ENCODE data around the gene OSTM1. TPM values are rescaled to one million over a fixed set of nuclear protein-coding genes. Genes with fewer than 3 reads are reported as not detected.

OSTM1 gene, protein sequence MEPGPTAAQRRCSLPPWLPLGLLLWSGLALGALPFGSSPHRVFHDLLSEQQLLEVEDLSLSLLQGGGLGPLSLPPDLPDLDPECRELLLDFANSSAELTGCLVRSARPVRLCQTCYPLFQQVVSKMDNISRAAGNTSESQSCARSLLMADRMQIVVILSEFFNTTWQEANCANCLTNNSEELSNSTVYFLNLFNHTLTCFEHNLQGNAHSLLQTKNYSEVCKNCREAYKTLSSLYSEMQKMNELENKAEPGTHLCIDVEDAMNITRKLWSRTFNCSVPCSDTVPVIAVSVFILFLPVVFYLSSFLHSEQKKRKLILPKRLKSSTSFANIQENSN
- total RNA-seq (2014; rRNA removed; shearing (Covaris generic)): 10.5 and 11.4 TPM in 2 replicates
- total RNA-seq (2022): 19.1 and 22.6 TPM in 2 replicates
- percentile 63 among the genes with signal in this experiment for Bru-seq, nascent RNA
- BruChase-seq, experiment 1, labeled RNA remaining after a 6-hour chase: percentile 65 among the genes with signal in this experiment
- BruChase-seq, experiment 2, labeled RNA remaining after a 2-hour chase: percentile 70 among the genes with signal in this experiment
- long read RNA-seq, full-length matches to known transcripts: 43 of 55 reads
- long read RNA-seq, partial matches to known transcripts: 5 of 55 reads
- long read RNA-seq, other reads (novel, unspliced or antisense): 7 of 55 reads

GRCh38 chr6:108074359-108075144, at the start of gene OSTM1:
OSTM1 (minus strand) TSS chr6:108074741; CDS start chr6:108074651, 90 bp downstream.
- Histone ChIP-seq H2AFZ (ENCODE audit: low read length) (peak within 1 kb of the TSS; percentile 98), H3K4me3 (ENCODE audit: low read depth, low read length, poor library complexity, severe bottlenecking) (peak within 1 kb of the TSS; percentile 100), H3K9me2 (ENCODE audit: insufficient read depth, low read length) (no peaks in the 10 kb centered on the region), H4K20me1 (ENCODE audit: insufficient read depth, low read length) (no peaks in the 10 kb centered on the region), H3K79me2 (ENCODE audit: insufficient read depth, low read depth, low read length) (peaks cover 13% of the 10 kb centered on the region; the same call in 1 of the 2 replicates), H3K4me1 (ENCODE audit: insufficient read depth, low read length, poor library complexity, severe bottlenecking) (peaks cover 14% of the 10 kb centered on the region), H3K27ac (ENCODE audit: low read depth, low read length, poor library complexity, severe bottlenecking) (no peak within 1 kb of the TSS), H3K4me2 (ENCODE audit: low read length) (peak within 1 kb of the TSS; percentile 99), H3K9me3 (ENCODE audit: low read length) (no peaks in the 10 kb centered on the region), H3K36me3 (ENCODE audit: insufficient read depth, low read length) (no peaks in the 10 kb centered on the region)
- DNase-seq (ENCODE audit: low spot score): peak; percentile 91
- no peak for TF ChIP-seq EZH2phosphoT487 (IDR thresholded peaks at IDR 0.05; ENCODE audit: borderline replicate concordance, low read depth, low read length)
- TF ChIP-seq, protein P1, sequence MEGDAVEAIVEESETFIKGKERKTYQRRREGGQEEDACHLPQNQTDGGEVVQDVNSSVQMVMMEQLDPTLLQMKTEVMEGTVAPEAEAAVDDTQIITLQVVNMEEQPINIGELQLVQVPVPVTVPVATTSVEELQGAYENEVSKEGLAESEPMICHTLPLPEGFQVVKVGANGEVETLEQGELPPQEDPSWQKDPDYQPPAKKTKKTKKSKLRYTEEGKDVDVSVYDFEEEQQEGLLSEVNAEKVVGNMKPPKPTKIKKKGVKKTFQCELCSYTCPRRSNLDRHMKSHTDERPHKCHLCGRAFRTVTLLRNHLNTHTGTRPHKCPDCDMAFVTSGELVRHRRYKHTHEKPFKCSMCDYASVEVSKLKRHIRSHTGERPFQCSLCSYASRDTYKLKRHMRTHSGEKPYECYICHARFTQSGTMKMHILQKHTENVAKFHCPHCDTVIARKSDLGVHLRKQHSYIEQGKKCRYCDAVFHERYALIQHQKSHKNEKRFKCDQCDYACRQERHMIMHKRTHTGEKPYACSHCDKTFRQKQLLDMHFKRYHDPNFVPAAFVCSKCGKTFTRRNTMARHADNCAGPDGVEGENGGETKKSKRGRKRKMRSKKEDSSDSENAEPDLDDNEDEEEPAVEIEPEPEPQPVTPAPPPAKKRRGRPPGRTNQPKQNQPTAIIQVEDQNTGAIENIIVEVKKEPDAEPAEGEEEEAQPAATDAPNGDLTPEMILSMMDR (conservative IDR thresholded peaks at IDR 0.05; ENCODE audit: low read length): no peak
- CTCF ChIA-PET (ENCODE audit: unreplicated experiment): no interaction called here
- no TSS peak for BruUV-seq (replicated peaks)
- POLR2A ChIA-PET: interaction anchor here (0.6 kb wide), 2 partner anchors 256 to 430 kb away, joined by 4 to 5 read pairs; no protein-coding TSS in a partner anchor
- intact Hi-C loops (cut with micrococcal nuclease; ENCODE audit: unreplicated experiment): no loop called here

DNA sequence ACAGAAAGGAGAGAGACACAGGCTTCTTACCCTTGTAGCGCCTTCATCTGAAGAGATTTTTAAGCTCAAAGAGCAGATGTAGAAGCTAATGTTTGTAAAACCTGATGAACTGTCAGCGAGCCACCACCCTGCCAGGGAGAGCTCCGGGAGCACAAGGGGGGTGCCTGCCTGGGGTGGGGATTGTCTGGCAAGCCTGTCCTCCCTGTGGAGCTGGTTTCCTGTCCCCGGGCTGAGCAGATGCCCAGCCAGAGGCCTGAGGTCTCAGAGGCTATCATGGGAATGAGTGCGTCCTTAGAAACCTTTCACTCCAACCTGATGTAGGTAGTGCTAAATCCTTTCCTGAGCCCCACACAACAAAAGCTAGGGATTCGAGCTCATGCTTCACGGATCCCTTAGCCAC, 49.4 kb upstream of the OSTM1 start:
- no peak overlapping the region for H3K4me2 ChIP-seq (ENCODE audit: low read length)
- BruUV-seq (replicated peaks): no TSS peak
- H3K9me2 ChIP-seq (ENCODE audit: insufficient read depth, low read length): no peaks in the 10 kb centered on the region
- H2AFZ ChIP-seq (ENCODE audit: low read length): no peak overlapping the region
- H3K9me3 ChIP-seq (ENCODE audit: low read length): no peaks in the 10 kb centered on the region
- no peak overlapping the region for H3K4me3 ChIP-seq (ENCODE audit: low read depth, low read length, poor library complexity, severe bottlenecking)
- H3K4me1 ChIP-seq (ENCODE audit: insufficient read depth, low read length, poor library complexity, severe bottlenecking): no peaks in the 10 kb centered on the region
- H4K20me1 ChIP-seq (ENCODE audit: insufficient read depth, low read length): no peaks in the 10 kb centered on the region
- DNase-seq (ENCODE audit: low spot score): no peak
- no peaks in the 10 kb centered on the region for H3K79me2 ChIP-seq (ENCODE audit: insufficient read depth, low read depth, low read length)
- POLR2A ChIA-PET: interaction anchor here (0.7 kb wide), 1 partner anchor 375 kb away, joined by 4 read pairs; no protein-coding TSS in a partner anchor
- intact Hi-C loops (cut with micrococcal nuclease; ENCODE audit: unreplicated experiment): no loop called here
- H3K36me3 ChIP-seq (ENCODE audit: insufficient read depth, low read length): no peaks in the 10 kb centered on the region
- CTCF ChIA-PET (ENCODE audit: unreplicated experiment): no interaction called here
- H3K27ac ChIP-seq (ENCODE audit: low read depth, low read length, poor library complexity, severe bottlenecking): no peak overlapping the region
- TF ChIP-seq EZH2phosphoT487 (IDR thresholded peaks at IDR 0.05; ENCODE audit: borderline replicate concordance, low read depth, low read length): no peak
- TF ChIP-seq, protein P1 (conservative IDR thresholded peaks at IDR 0.05; ENCODE audit: low read length): no peak
